Naive thymus-derived CD4-positive, alpha-beta T cell (primary cell): ENCODE results near the gene CXCL5. TPM values are rescaled to one million over a fixed set of nuclear protein-coding genes. Genes with fewer than 3 reads are reported as not detected.

Source experiments
- ATAC-seq: fragments of 150-1000 bp; cut with Tn5 transposase; 2 replicates; pipeline ENCODE4 v1.10.0; 2021; ENCODE audit warnings: mild to moderate bottlenecking, moderate library complexity
- CTCF ChIA-PET: fragments of 350-600 bp; sonication (Branson Sonifier 250); formaldehyde crosslinking; loops from one replicate; lab custom pipeline; 2021; ENCODE audit warnings: antibody characterized with exemption; lab: Charles Lee
- POLR2A ChIA-PET: fragments of 350-600 bp; sonication (Branson Sonifier 250); formaldehyde crosslinking; loops from one replicate; lab custom pipeline; 2021; ENCODE audit warnings: antibody characterized with exemption, inconsistent platforms; lab: Charles Lee
- DNase-seq, 9 donors: peaks; one replicate each; pipeline versions ENCODE4 v3.0.0 to v3.0.0-alpha.2; 2020 to 2022; ENCODE audit warnings: mixed read lengths in 1 of 9
- H3K27ac ChIP-seq: one replicate; pipeline ENCODE4 v1.7.0; 2013; ENCODE audit warnings: mild to moderate bottlenecking, low read depth, low read length, moderate library complexity
- H3K27me3 ChIP-seq, 2 donors: one replicate each; pipeline ENCODE4 v1.7.0; 2013; ENCODE audit warnings: low read length in 2 of 2, mild to moderate bottlenecking in 2 of 2, moderate library complexity in 2 of 2; ENCODE audit not compliant: control insufficient read depth in 2 of 2, insufficient read depth in 2 of 2
- H3K36me3 ChIP-seq, 3 experiments: 1 replicate in 2 of 3; 2 replicates in 1 of 3; pipeline ENCODE4 v1.7.0; 2013; ENCODE audit warnings: low read length in 3 of 3, mild to moderate bottlenecking in 3 of 3, moderate library complexity in 1 of 3; ENCODE audit not compliant: insufficient read depth in 3 of 3, control insufficient read depth in 2 of 3
- H3K4me1 ChIP-seq, 2 donors: one replicate each; pipeline ENCODE4 v1.7.0; 2013; ENCODE audit warnings: low read length in 2 of 2, mild to moderate bottlenecking in 2 of 2, moderate library complexity in 1 of 2; ENCODE audit not compliant: control insufficient read depth in 2 of 2, insufficient read depth in 2 of 2
- H3K4me3 ChIP-seq: 2 replicates; pipeline ENCODE4 v1.7.0; 2013; ENCODE audit warnings: mild to moderate bottlenecking, low read length
- H3K9me3 ChIP-seq, 3 experiments: 1 replicate in 2 of 3; 2 replicates in 1 of 3; pipeline ENCODE4 v1.7.0; 2013; ENCODE audit warnings: low read length in 3 of 3; ENCODE audit not compliant: control insufficient read depth in 2 of 3
- H3K27ac Mint-ChIP-seq, 9 donors: one replicate each; pipeline ENCODE4 v1.8.0; 2020 to 2022; ENCODE audit warnings: mixed read lengths in 9 of 9, mild to moderate bottlenecking in 8 of 9, moderate library complexity in 5 of 9, inconsistent platforms in 2 of 9
- H3K27me3 Mint-ChIP-seq, 5 donors: one replicate each; pipeline ENCODE4 v1.8.0; 2021 to 2022; ENCODE audit warnings: mixed read lengths in 5 of 5, mild to moderate bottlenecking in 1 of 5
- H3K36me3 Mint-ChIP-seq, 5 donors: one replicate each; pipeline ENCODE4 v1.8.0; 2020 to 2022; ENCODE audit warnings: mixed read lengths in 5 of 5, mild to moderate bottlenecking in 3 of 5, inconsistent platforms in 1 of 5
- H3K4me1 Mint-ChIP-seq, 7 donors: one replicate each; pipeline ENCODE4 v1.8.0; 2020 to 2022; ENCODE audit warnings: mixed read lengths in 7 of 7, mild to moderate bottlenecking in 3 of 7, inconsistent platforms in 1 of 7
- H3K4me3 Mint-ChIP-seq, 10 donors: one replicate each; pipeline ENCODE4 v1.8.0; 2020 to 2022; ENCODE audit warnings: mild to moderate bottlenecking in 10 of 10, mixed read lengths in 10 of 10, moderate library complexity in 6 of 10, inconsistent platforms in 2 of 10
- H3K9me3 Mint-ChIP-seq, 11 donors: one replicate each; pipeline ENCODE4 v1.8.0; 2020 to 2022; ENCODE audit warnings: mixed read lengths in 11 of 11, mild to moderate bottlenecking in 4 of 11, inconsistent platforms in 1 of 11, moderate library complexity in 1 of 11
- intact Hi-C, 2 donors: fragments of 100-400 bp; cut with micrococcal nuclease; formaldehyde crosslinking; loops; one replicate each; pipeline ENCODE4 v1.15.1; 2023
- polyA plus RNA-seq, 2 donors: library from polyadenylated mRNA; unstranded; fragments of 300-500 nt; fragmentation: Illumina TruSeq; gene quantifications; one replicate each; pipeline ENCODE4 v1.2.3, GENCODE V29; 2021
- total RNA-seq, 6 experiments: library from RNA in 5 of 6; stranded (reverse) in 5 of 6; gene quantifications; 1 replicate in 5 of 6; 2 replicates in 1 of 6; pipeline ENCODE4 v1.2.3 and lab custom pipeline; 2021 to 2026

CXCL5 gene
- total and polyA plus RNA-seq, 7 experiments from 2014 or later, result 0.29 TPM; not detected in 6

DNA sequence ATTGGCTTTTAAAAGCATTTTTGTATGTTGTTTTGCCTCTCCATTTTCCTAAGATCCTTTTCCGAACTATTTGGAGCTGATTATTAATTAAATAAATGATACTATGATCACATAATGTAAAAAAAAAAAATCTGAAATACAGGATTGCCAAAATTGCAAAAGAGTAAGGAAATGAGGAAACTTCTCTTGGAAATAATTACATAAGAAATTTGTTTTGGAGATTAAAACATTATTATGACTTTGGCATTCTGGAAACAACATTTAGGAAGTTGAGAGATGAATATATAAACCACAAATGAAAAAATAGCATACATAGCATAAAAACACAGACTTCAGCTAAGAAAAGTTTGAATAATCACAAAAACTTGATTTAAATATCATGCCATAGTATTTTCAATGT lies 50.2 kb downstream of the CXCL5 start:
- Mint-ChIP-seq H3K27me3 (peaks cover 27 to 42% (median 36%) of the 10 kb centered on the region in 5 donors), H3K4me3 (no peak overlapping the region), H3K36me3 (peaks cover 0 to 7% (median 0%) of the 10 kb centered on the region in 5 donors), H3K4me1 (no peaks in the 10 kb centered on the region), H3K9me3 (peaks cover 0 to 17% (median 2%) of the 10 kb centered on the region in 11 donors), H3K27ac (no peak overlapping the region)
- DNase-seq (no peak), ATAC-seq (no peak)
- ChIA-PET POLR2A (no interaction called here), CTCF (no interaction called here)
- Histone ChIP-seq H3K27me3 (no peaks in the 10 kb centered on the region), H3K9me3 (no peaks in the 10 kb centered on the region), H3K27ac (no peak overlapping the region), H3K4me1 (no peaks in the 10 kb centered on the region), H3K36me3 (no peaks in the 10 kb centered on the region), H3K4me3 (no peak overlapping the region)
- intact Hi-C loops, result no loop called here

DNA sequence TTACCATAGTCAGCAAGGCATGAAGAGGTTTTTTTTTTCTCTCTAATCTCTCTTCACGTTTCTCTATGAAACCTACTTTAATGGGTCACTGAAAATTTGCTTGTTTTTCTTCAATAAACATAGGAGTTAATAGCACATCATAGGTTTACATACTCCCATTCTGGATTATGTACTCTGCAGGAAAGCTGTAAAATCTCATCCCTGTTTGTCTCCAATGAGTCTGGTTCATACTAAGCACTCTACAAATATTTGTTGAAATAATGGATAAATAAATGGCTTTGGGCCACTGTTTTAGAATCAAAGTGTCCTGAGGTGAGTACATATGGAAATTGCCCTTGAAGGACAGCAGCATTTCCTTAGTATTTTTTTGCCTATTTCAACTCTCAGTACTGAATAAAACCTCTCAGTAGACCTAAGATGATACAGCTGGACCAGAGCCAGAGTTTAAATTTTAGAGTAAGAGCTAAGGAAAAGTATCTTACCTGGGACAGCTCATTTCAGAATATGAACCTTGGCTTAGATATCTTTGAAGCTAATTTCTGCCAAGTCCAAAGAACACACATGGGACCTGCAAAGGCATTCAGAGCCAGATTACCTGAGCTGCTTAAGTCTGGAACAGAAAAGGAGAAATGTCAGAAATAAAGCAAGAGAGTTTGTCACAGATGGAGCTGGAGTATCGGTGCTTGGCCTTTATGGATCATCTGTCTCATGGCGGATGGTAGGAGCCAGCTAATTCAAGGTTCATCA lies 51.1 kb downstream of the CXCL5 start:
- ChIA-PET POLR2A (no interaction called here), CTCF (no interaction called here)
- H3K36me3 Mint-ChIP-seq, result peaks cover 0 to 10% (median 0%) of the 10 kb centered on the region in 5 donors
- ATAC-seq (no peak), DNase-seq (no peak)
- no peak overlapping the region for H3K4me3 Mint-ChIP-seq
- H3K27me3 Mint-ChIP-seq, result peaks cover 34 to 50% (median 44%) of the 10 kb centered on the region in 5 donors
- no peaks in the 10 kb centered on the region for H3K9me3 ChIP-seq
- H3K4me3 ChIP-seq, result no peak overlapping the region
- H3K4me1 Mint-ChIP-seq, result no peaks in the 10 kb centered on the region
- H3K36me3 ChIP-seq, result no peaks in the 10 kb centered on the region
- H3K27ac ChIP-seq, result no peak overlapping the region
- no peaks in the 10 kb centered on the region for H3K27me3 ChIP-seq
- intact Hi-C loops, result no loop called here
- peaks cover 0 to 14% (median 0%) of the 10 kb centered on the region in 11 donors for H3K9me3 Mint-ChIP-seq
- H3K4me1 ChIP-seq, result no peaks in the 10 kb centered on the region
- H3K27ac Mint-ChIP-seq, result no peak overlapping the region

DNA sequence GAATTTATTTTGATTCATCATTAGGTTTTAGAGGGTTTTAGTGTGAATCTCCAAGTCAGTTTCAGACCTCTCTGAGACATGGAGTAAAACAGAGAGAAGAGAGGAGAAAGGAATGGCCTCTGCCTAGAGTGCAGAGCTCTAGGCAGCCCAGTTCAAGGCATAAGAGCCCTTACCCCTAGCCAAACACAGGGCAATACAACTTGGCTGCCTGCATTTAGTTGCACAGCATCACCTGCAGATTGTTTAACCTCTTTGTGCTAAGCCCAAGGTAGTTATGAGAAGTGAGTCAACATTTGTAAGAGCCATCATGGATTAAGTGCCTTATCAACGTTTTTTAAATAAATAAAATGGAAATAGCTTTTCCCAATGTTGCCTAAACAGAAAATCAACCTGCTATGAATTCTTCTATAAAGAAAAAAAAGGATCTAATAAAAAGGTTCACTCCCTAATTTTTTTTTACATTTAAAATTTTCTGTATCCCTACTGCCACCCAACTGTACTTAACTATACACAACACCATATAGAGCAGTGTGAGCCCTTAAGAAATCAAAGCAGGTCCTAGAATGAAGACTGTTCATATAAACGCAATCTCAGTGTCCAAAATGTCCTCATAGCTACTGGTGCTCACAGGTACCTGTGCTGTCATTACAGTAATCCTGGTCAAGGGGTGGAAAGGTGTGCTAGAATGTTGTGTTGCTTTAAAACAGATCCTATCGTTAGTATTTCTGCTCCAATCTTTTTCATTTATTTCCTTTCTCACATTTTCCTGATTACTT lies 52.6 kb downstream of the CXCL5 start:
- Histone ChIP-seq H3K9me3 (no peaks in the 10 kb centered on the region), H3K27ac (no peak overlapping the region), H3K27me3 (no peaks in the 10 kb centered on the region), H3K4me1 (no peaks in the 10 kb centered on the region), H3K36me3 (no peaks in the 10 kb centered on the region), H3K4me3 (no peak overlapping the region)
- Mint-ChIP-seq H3K27me3 (peaks cover 35 to 56% (median 46%) of the 10 kb centered on the region in 5 donors), H3K4me1 (no peaks in the 10 kb centered on the region), H3K4me3 (no peak overlapping the region), H3K36me3 (peaks cover 0 to 10% (median 0%) of the 10 kb centered on the region in 5 donors), H3K27ac (no peak overlapping the region), H3K9me3 (peaks cover 0 to 12% (median 0%) of the 10 kb centered on the region in 11 donors)
- POLR2A ChIA-PET, result no interaction called here
- DNase-seq (no peak), ATAC-seq (no peak)
- intact Hi-C loops, result no loop called here
- CTCF ChIA-PET, result no interaction called here

Other genes starting within 250 kb of the CXCL5 start
- gene CXCL6, start 162.0 kb downstream of the CXCL5 start, total RNA-seq, result not detected
- gene CXCL6, start 162.0 kb downstream of the CXCL5 start, polyA plus RNA-seq, result not detected
- not detected for gene PF4V1, start 145.4 kb downstream of the CXCL5 start, total RNA-seq
- gene PF4V1, start 145.4 kb downstream of the CXCL5 start, polyA plus RNA-seq, result not detected
- 1 to 10 TPM in 1 of 5 experiments, under 1 TPM in 1, not detected in 3; 0.56 to 3.3 TPM for gene CXCL1, start 129.3 kb downstream of the CXCL5 start, total RNA-seq
- gene CXCL1, start 129.3 kb downstream of the CXCL5 start, polyA plus RNA-seq, result not detected
- gene PF4, start 16.6 kb downstream of the CXCL5 start, total RNA-seq, result 10 to 100 TPM in 1 of 5 experiments, under 1 TPM in 1, not detected in 3; 0.72 to 13.2 TPM
- gene PF4, start 16.6 kb downstream of the CXCL5 start, polyA plus RNA-seq, result not detected
- 10 to 100 TPM in 1 of 5 experiments, 1 to 10 TPM in 1, not detected in 3; 3.3 to 34.9 TPM for gene PPBP, start 10.5 kb downstream of the CXCL5 start, total RNA-seq
- gene PPBP, start 10.5 kb downstream of the CXCL5 start, polyA plus RNA-seq, result not detected
- gene CXCL3, start 40.0 kb upstream of the CXCL5 start, total RNA-seq, result 10 to 100 TPM in 1 of 5 experiments, 1 to 10 TPM in 1, under 1 TPM in 1, not detected in 2; 0.92 to 15.3 (median 3.0) TPM
- not detected for gene CXCL3, start 40.0 kb upstream of the CXCL5 start, polyA plus RNA-seq
- gene CXCL2, start 100.5 kb upstream of the CXCL5 start, total RNA-seq, result 10 to 100 TPM in 2 of 5 experiments, under 1 TPM in 2, not detected in 1; 0.51 to 77.6 (median 13.6) TPM
- gene CXCL2, start 100.5 kb upstream of the CXCL5 start, polyA plus RNA-seq, result not detected
- gene MTHFD2L, start 159.4 kb upstream of the CXCL5 start, total RNA-seq, result 10 to 100 TPM in 4 of 5 experiments, 1 to 10 TPM in 1; 7.5 to 13.7 (median 10.4) TPM
- gene MTHFD2L, start 159.4 kb upstream of the CXCL5 start, polyA plus RNA-seq, result 1 to 10 TPM; 2.3 to 8.1 TPM